Neural cell (in vitro differentiated cells): ENCODE data around the gene ARSK.

Source experiments
- CTCF ChIP-seq: fragments of 450-650 bp; IDR thresholded peaks from 2 replicates; pipeline ENCODE4 v1.5.1; 2014; ENCODE audit warnings: antibody characterized with exemption, mild to moderate bottlenecking, moderate library complexity; ENCODE audit not compliant: poor library complexity, severe bottlenecking
- RAD21 ChIP-seq: fragments of 450-650 bp; conservative IDR thresholded peaks from 2 replicates; pipeline ENCODE4 v1.6.1; 2014; ENCODE audit warnings: antibody characterized with exemption, mild to moderate bottlenecking, moderate library complexity
- REST ChIP-seq: IDR thresholded peaks from 2 replicates; pipeline ENCODE4 v1.6.1; 2012; ENCODE audit warnings: borderline replicate concordance
- SMC3 ChIP-seq: fragments of 450-650 bp; conservative IDR thresholded peaks from 2 replicates; pipeline ENCODE4 v1.6.1; 2014; ENCODE audit warnings: antibody characterized with exemption, mild to moderate bottlenecking, moderate library complexity; ENCODE audit not compliant: poor library complexity
- TAF1 ChIP-seq: IDR thresholded peaks from 2 replicates; pipeline ENCODE4 v1.6.1; 2012; ENCODE audit warnings: low read depth

GRCh38 chr5:95533761-95534160 is 21.1 kb upstream of the ARSK start:
- no peak for TF ChIP-seq RAD21
- TF ChIP-seq CTCF = no peak
- TF ChIP-seq SMC3 = no peak
- no peak for TF ChIP-seq TAF1
- TF ChIP-seq REST = no peak
